Measurements from ENCODE around the gene CC2D1A. TPM values are rescaled to one million over a fixed set of nuclear protein-coding genes. Genes with fewer than 3 reads are reported as not detected.

CC2D1A gene
- total and polyA plus RNA-seq, 2 experiments from 2014 or later, result 23.1 to 39.7 TPM

DNA sequence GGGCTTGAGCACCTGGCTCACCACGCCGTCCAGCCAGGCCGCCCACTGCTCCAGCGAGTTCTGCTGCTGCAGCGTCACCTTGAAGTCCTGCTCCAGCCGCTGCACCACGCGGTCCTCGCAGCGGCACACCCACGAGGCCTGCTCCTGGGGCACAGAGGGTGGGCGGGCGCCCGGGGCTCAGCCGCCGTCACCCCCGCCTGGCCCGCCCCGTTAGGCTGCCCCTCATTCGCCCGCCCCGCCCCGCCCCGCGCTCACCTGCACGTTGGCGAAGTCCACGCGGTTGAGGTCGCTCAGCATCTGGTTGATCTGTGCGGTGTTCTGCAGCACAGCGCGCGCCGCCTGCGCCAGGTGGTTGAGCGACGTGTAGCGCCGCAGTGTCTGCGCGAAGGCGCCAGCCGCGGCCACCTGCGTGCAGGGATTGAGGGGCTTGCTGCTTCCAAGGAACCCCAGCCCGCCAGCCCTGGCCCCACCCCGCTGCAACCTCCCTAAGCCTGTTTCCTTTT, 57.7 kb downstream of the CC2D1A start (continued):
- TF ChIP-seq, protein P1, sequence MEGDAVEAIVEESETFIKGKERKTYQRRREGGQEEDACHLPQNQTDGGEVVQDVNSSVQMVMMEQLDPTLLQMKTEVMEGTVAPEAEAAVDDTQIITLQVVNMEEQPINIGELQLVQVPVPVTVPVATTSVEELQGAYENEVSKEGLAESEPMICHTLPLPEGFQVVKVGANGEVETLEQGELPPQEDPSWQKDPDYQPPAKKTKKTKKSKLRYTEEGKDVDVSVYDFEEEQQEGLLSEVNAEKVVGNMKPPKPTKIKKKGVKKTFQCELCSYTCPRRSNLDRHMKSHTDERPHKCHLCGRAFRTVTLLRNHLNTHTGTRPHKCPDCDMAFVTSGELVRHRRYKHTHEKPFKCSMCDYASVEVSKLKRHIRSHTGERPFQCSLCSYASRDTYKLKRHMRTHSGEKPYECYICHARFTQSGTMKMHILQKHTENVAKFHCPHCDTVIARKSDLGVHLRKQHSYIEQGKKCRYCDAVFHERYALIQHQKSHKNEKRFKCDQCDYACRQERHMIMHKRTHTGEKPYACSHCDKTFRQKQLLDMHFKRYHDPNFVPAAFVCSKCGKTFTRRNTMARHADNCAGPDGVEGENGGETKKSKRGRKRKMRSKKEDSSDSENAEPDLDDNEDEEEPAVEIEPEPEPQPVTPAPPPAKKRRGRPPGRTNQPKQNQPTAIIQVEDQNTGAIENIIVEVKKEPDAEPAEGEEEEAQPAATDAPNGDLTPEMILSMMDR (conservative IDR thresholded peaks at IDR 0.05; ENCODE audit: low read depth in 2 of 2), result no peak
- TF ChIP-seq CREB1 (CRISPR knock-in tag; IDR thresholded peaks at IDR 0.05; ENCODE audit: low read depth) (0 out of 2 replicates have a peak, but pooled peaks have one; percentile 22), POLR2AphosphoS5 (IDR thresholded peaks at IDR 0.05; ENCODE audit: low read depth) (peak; percentile 67; the same call in 1 of the 2 replicates), EZH2 (IDR thresholded peaks at IDR 0.05; ENCODE audit: low read depth, unreplicated experiment) (no peak), JUNB (IDR thresholded peaks at IDR 0.05; ENCODE audit: unreplicated experiment) (no peak)

DNA sequence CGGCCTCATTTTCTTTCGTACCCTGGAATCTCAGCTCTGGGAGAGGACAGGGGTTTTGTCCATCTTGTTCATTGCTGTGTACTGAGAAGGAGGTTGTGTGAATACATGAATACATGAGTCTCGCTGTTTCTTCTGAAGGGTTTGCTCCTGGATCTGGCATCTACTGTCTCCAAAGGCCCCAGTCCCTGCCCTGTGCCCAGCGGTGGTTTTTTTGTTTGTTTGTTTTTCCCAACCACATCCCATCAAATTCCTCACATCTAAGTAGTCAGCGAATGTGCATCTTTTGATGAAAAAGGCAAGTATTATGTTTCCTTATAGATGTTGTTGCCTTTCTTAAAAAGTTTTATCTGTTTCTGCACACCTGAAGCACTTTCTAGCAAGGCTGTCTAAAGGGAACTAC, 58.8 kb downstream of the CC2D1A start:
- Histone ChIP-seq H3K4me1 (ENCODE audit: insufficient read depth) (no peaks in the 10 kb centered on the region; the same call in 1 of the 2 replicates), H3K27ac (ENCODE audit: low read depth) (no peak overlapping the region), H4K20me1 (replicated peaks; ENCODE audit: insufficient read depth) (no peaks in the 10 kb centered on the region), H3K9me2 (ENCODE audit: insufficient read depth) (no peaks in the 10 kb centered on the region), H3K36me3 (ENCODE audit: insufficient read depth) (no peaks in the 10 kb centered on the region), H3F3A (replicated peaks; ENCODE audit: low read depth) (0 out of 2 replicates have a peak, but pooled peaks cover 6% of the 10 kb centered on the region), H3K79me2 (replicated peaks; ENCODE audit: insufficient read depth) (no peaks in the 10 kb centered on the region), H3K4me2 (no peak overlapping the region), H2AFZ (no peak overlapping the region), H3K27me3 (ENCODE audit: insufficient read depth) (peaks cover 11% of the 10 kb centered on the region), H3K4me3 (no peak overlapping the region)
- H3K4me3 Mint-ChIP-seq, result no peak overlapping the region
- no peak overlapping the region for H3K27ac Mint-ChIP-seq
- ATAC-seq (no peak), DNase-seq (ENCODE audit: low spot score) (no peak)
- TF ChIP-seq ZNF331 (CRISPR knock-in tag; IDR thresholded peaks at IDR 0.05; ENCODE audit: low read depth) (no peak), STAT1 (IDR thresholded peaks at IDR 0.05; ENCODE audit: unreplicated experiment) (no peak), EZH2phosphoT487 (IDR thresholded peaks at IDR 0.05; ENCODE audit: unreplicated experiment) (no peak), JUNB (IDR thresholded peaks at IDR 0.05; ENCODE audit: unreplicated experiment) (no peak), EZH2 (IDR thresholded peaks at IDR 0.05; ENCODE audit: low read depth, unreplicated experiment) (no peak), NANOG (IDR thresholded peaks at IDR 0.05; ENCODE audit: borderline replicate concordance) (no peak), POLR2AphosphoS5 (IDR thresholded peaks at IDR 0.05; ENCODE audit: low read depth) (no peak), ZNF114 (CRISPR knock-in tag; IDR thresholded peaks at IDR 0.05) (no peak), CREB1 (CRISPR knock-in tag; IDR thresholded peaks at IDR 0.05; ENCODE audit: low read depth) (no peak)
- TF ChIP-seq, protein P1 (conservative IDR thresholded peaks at IDR 0.05; ENCODE audit: low read depth in 2 of 2), result no peak
- TF ChIP-seq, protein P2, sequence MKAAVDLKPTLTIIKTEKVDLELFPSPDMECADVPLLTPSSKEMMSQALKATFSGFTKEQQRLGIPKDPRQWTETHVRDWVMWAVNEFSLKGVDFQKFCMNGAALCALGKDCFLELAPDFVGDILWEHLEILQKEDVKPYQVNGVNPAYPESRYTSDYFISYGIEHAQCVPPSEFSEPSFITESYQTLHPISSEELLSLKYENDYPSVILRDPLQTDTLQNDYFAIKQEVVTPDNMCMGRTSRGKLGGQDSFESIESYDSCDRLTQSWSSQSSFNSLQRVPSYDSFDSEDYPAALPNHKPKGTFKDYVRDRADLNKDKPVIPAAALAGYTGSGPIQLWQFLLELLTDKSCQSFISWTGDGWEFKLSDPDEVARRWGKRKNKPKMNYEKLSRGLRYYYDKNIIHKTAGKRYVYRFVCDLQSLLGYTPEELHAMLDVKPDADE (IDR thresholded peaks at IDR 0.05), result no peak
- TF ChIP-seq, protein P3, sequence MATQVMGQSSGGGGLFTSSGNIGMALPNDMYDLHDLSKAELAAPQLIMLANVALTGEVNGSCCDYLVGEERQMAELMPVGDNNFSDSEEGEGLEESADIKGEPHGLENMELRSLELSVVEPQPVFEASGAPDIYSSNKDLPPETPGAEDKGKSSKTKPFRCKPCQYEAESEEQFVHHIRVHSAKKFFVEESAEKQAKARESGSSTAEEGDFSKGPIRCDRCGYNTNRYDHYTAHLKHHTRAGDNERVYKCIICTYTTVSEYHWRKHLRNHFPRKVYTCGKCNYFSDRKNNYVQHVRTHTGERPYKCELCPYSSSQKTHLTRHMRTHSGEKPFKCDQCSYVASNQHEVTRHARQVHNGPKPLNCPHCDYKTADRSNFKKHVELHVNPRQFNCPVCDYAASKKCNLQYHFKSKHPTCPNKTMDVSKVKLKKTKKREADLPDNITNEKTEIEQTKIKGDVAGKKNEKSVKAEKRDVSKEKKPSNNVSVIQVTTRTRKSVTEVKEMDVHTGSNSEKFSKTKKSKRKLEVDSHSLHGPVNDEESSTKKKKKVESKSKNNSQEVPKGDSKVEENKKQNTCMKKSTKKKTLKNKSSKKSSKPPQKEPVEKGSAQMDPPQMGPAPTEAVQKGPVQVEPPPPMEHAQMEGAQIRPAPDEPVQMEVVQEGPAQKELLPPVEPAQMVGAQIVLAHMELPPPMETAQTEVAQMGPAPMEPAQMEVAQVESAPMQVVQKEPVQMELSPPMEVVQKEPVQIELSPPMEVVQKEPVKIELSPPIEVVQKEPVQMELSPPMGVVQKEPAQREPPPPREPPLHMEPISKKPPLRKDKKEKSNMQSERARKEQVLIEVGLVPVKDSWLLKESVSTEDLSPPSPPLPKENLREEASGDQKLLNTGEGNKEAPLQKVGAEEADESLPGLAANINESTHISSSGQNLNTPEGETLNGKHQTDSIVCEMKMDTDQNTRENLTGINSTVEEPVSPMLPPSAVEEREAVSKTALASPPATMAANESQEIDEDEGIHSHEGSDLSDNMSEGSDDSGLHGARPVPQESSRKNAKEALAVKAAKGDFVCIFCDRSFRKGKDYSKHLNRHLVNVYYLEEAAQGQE (IDR thresholded peaks at IDR 0.05; ENCODE audit: unreplicated experiment), result no peak
- no peaks in the 10 kb centered on the region for H3K9me3 Mint-ChIP-seq
- peaks cover 33% of the 10 kb centered on the region for H3K36me3 Mint-ChIP-seq (ENCODE audit: low read depth)
- H3K27me3 Mint-ChIP-seq (ENCODE audit: insufficient read depth, low read depth, poor library complexity), result peaks cover 26% of the 10 kb centered on the region
- peaks cover 5% of the 10 kb centered on the region for H3K4me1 Mint-ChIP-seq
